Endometrium (tissue), 2 donors: ENCODE data around the gene GADL1.

ENCODE experiments used
- FAIRE-seq: peaks from 2 replicates; lab custom pipeline; 2012; peaks lifted over from hg19 to GRCh38; lab: Jason Lieb, UNC
- donor health status: control.
- donor health status: control.

The GADL1 gene

GRCh38 chr3:30810625-30811024 is 83.8 kb downstream of the GADL1 start:
- no peak for FAIRE-seq

- no peak for FAIRE-seq
These were observed 88.8 kb downstream of the GADL1 start for GRCh38 chr3:30805695-30806094.

- no peak for FAIRE-seq
These were observed 89.5 kb downstream of the GADL1 start for GRCh38 chr3:30804984-30805383.

- no peak for FAIRE-seq
These were observed 99.3 kb downstream of the GADL1 start for GRCh38 chr3:30795176-30795575.

GRCh38 chr3:30793740-30794139 is 100.7 kb downstream of the GADL1 start:
- peak; percentile 51 for FAIRE-seq

- no peak for FAIRE-seq
These were observed 104.3 kb downstream of the GADL1 start for GRCh38 chr3:30790150-30790549.

GRCh38 chr3:30786365-30786764 is 108.1 kb downstream of the GADL1 start:
- FAIRE-seq = no peak

- no peak for FAIRE-seq
These were observed 114.7 kb downstream of the GADL1 start for GRCh38 chr3:30779686-30780287.

GRCh38 chr3:30778933-30779332 is 115.5 kb downstream of the GADL1 start:
- FAIRE-seq = no peak

- no peak for FAIRE-seq
These were observed 116.9 kb downstream of the GADL1 start for GRCh38 chr3:30777426-30778113.

- no peak for FAIRE-seq
These were observed 118.2 kb downstream of the GADL1 start for GRCh38 chr3:30776186-30776815.

- FAIRE-seq = no peak
These were observed 119.4 kb downstream of the GADL1 start for GRCh38 chr3:30775040-30775439.

GRCh38 chr3:30774062-30774461 is 120.4 kb downstream of the GADL1 start:
- FAIRE-seq = no peak

- no peak for FAIRE-seq
These were observed 124.1 kb downstream of the GADL1 start for GRCh38 chr3:30770387-30770786.

- peak; percentile 37 for FAIRE-seq
These were observed 125.5 kb downstream of the GADL1 start for GRCh38 chr3:30768703-30769550.

- FAIRE-seq = no peak
These were observed 126.4 kb downstream of the GADL1 start for GRCh38 chr3:30768046-30768445.

GRCh38 chr3:30766522-30766921 is 127.9 kb downstream of the GADL1 start:
- no peak for FAIRE-seq

GRCh38 chr3:30764891-30765290 is 129.6 kb downstream of the GADL1 start:
- no peak for FAIRE-seq

- no peak for FAIRE-seq
These were observed 130.2 kb downstream of the GADL1 start for GRCh38 chr3:30764281-30764680.

GRCh38 chr3:30761374-30761773 is 133.1 kb downstream of the GADL1 start:
- no peak for FAIRE-seq

- no peak for FAIRE-seq
These were observed 133.7 kb downstream of the GADL1 start for GRCh38 chr3:30760737-30761136.

GRCh38 chr3:30760040-30760695 is 134.3 kb downstream of the GADL1 start:
- FAIRE-seq = no peak
